Breast epithelium (tissue), 3 donors: ENCODE data around the gene TSHZ1.

Experiments
- POLR2A ChIP-seq: fragments of 450-650 bp; IDR thresholded peaks from one replicate; pipeline ENCODE4 v1.6.1; 2016; ENCODE audit warnings: antibody characterized with exemption, mild to moderate bottlenecking, moderate library complexity
- POLR2AphosphoS5 ChIP-seq, 3 donors: sonication (generic); formaldehyde crosslinking; IDR thresholded peaks; one replicate each; pipeline ENCODE4 v1.6.1; 2017; ENCODE audit warnings: antibody characterized with exemption in 3 of 3
- TF ChIP-seq, protein P1 (sequence below), 3 donors: fragments of 450-650 bp; IDR thresholded peaks; one replicate each; pipeline ENCODE4 v1.5.1; 2016 to 2017; ENCODE audit warnings: antibody characterized with exemption in 3 of 3, mild to moderate bottlenecking in 3 of 3, moderate library complexity in 3 of 3

DNA sequence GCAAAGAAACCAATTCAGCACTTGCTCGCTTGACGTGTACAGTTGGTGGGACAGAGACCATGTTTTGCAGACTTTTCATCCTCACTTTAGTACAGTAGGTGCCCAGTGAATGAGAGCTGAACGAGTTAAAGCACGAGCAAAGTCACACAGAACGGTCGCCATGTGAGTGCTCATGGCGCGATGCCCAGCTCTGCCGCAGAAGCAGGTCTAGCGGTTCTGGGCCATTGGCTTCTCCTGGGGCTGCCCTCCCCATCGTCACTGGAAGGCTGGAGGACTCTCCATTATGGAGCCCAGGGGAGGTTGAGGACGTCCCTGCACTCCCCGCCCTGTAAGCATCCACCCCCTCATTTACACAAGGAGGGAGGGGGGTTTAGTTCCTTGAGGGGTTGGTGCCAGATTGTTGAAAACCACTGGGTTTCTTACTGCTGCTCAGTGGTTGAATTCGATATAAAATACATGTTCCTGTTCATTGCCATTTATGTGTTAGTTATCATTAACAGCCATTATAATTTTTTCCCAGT lies 26.6 kb upstream of the TSHZ1 start:
- TF ChIP-seq, protein P1, sequence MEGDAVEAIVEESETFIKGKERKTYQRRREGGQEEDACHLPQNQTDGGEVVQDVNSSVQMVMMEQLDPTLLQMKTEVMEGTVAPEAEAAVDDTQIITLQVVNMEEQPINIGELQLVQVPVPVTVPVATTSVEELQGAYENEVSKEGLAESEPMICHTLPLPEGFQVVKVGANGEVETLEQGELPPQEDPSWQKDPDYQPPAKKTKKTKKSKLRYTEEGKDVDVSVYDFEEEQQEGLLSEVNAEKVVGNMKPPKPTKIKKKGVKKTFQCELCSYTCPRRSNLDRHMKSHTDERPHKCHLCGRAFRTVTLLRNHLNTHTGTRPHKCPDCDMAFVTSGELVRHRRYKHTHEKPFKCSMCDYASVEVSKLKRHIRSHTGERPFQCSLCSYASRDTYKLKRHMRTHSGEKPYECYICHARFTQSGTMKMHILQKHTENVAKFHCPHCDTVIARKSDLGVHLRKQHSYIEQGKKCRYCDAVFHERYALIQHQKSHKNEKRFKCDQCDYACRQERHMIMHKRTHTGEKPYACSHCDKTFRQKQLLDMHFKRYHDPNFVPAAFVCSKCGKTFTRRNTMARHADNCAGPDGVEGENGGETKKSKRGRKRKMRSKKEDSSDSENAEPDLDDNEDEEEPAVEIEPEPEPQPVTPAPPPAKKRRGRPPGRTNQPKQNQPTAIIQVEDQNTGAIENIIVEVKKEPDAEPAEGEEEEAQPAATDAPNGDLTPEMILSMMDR (IDR thresholded peaks at IDR 0.05): no peak
- TF ChIP-seq POLR2A (no peak), POLR2AphosphoS5 (IDR thresholded peaks at IDR 0.05) (no peak)
